Medulla oblongata (tissue), 1 donor: ENCODE data around the gene CD3E.

Experiments
- DNase-seq: peaks from one replicate; pipeline ENCODE4 v3.0.0-alpha.2; 2015; ENCODE audit errors: extremely low spot score

The CD3E gene

DNA sequence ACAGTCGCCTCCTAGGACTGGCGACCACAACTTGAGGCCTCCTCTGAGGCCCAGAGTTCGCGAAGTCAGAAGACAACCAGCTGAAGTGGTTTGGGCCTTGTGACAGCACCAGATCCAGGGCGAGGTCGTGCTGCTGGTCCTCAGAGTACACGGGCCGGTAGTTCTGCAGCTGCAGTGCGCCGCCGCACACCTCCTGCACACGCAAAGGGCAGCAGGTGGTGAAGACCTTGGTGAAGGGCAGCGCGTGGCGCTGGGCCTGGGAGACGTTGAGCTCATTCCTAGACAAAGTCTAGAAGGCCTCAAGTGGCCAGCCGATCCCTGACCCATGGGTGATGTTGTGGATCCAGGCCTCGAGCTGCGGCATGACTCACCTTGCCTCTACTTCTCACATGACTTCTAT is 18.2 kb downstream of the CD3E start:
- no peak for DNase-seq

DNA sequence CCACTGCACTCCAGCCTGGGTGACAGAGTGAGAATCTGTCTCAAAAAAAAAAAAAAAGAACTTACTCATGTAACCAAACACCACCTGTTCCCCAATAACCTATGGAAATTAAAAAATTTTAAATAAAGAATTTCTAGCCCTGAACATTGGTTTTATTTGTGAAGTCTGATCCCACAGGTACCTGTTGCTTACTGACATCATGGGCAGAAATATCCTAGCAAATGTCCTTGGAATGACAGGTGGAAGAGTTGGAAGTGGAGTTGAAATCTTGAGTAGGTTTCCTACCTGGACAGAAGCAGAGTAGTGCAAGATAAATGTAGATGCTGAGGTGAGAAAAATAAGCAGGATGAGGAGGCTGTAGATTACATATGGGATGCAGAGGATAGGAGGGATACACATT is 20.8 kb downstream of the CD3E start:
- DNase-seq, result no peak

DNA sequence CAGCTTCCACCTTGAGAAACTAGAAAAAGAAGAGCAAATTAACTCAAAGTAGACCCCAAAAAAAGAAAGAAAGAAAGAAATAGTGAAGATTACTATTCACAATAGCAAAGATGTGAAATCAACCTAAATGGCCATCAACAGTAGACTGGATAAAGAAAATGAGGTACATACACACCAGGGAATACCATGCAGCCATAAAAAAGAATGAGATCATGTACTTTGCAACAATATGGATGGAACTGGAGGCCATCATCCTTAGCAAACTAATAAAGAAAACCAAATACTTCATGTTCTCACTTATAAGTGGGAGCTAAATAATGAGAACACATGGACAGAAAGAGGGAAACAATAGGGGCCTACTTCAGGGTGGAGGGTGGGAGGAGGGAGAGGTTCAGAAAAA is 24.2 kb downstream of the CD3E start:
- DNase-seq, result no peak

DNA sequence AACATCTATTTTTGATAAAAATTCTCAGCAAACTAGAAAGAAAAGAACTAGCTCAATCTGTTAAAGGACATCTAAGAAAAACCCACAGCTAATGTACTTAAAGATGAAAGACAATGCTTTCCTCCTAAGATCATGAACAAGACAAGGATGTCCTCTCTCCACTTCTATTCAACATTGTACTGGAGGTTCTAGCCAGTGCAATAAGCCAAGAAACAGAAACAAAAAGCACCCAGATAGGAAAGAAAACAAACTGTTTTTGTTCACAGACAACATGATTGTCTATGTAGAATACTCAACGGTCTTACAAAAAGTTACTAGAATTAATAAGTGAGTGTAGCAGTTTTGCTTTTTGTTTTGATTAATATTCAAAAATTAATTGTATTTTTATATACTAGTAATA is 30.2 kb downstream of the CD3E start:
- no peak for DNase-seq

DNA sequence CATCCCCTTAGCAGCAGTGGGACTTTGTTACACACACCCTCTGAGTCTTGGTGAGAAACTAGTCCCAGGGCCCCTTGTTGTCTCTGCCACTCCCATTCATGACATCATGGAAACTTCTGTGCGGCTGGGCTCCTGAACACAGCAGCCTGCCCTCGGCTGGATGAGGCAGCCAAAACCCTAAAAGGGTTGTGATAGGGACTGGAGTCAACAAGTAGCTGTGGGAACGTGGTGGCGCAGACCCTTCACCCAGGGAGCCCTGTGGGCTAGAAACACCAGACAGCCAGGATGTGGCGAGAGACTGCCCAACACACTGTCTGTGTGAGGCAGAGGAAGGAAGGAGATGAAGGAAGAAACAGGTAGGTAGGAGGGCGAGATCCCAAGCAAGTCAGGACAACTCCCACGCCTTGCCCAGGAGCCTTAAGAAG is 34.1 kb downstream of the CD3E start:
- no peak for DNase-seq

DNA sequence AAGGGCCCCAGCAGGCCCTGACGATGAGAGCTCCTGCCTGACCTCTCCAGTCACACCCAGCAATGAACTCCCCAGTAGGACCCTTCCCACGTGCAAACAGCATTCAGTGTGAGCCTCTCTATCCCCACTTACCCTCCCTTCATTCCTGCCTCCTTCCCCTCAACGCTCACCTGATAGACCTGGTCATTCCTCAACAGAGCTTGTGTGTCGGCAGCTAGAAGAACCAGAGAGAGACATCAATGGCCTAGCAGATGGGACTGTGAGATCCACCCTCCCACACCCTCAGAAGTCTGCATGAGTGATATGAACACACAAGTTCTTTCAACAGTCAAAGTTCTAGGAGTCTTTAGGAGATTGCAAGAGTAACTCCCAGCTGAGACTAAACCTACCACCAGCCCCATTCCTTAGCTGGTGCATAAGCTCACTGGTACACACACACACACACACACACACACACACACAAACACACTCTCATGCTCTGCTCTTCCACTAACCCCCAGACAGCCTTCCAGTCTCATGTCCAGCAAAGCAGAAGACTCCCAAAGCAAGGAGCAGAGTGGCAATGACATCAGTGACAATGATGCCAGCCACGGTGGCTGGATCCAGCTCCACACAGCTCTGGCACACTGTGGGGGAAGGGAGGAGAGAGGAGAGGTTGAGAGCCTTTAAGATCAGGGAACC is 34.9 kb downstream of the CD3E start:
- no peak for DNase-seq

DNA sequence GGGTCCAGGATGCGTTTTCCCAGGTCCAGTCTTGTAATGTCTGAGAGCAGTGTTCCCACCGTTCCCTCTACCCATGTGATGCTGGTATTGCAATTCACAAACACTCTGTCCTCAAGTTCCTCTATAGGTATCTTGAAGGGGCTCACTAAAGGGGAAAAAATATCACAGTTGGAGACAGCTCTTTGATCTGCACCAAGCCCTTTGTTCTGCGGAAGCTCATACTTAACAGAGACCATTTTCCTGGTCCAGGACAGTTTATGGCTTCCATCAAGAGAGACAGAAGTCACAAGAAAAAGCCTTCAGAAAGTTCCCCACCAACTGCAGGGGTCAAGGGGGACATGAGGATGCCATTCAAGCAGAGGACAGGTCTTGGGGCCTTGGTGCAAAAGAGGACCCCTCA is 35.9 kb downstream of the CD3E start:
- no peak for DNase-seq

DNA sequence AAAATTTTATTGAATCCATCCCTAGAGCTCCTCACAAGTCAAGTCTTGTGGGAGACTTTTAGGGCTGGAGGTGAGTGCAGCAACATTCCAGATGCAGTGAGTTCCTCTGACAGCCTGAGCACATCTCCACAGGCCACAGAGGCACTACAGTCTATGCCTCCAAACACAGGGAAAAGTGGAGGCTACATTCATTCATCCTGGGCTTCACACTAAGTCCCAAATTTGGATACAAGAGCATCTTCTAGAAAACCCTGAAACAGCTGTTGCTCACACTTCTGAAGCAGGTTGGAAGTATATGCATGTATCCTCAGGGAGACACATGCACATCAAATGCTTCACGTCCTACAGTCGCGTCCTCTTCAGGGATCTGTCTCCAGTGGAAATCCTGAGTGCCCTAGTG is 36.7 kb downstream of the CD3E start:
- DNase-seq, result no peak

DNA sequence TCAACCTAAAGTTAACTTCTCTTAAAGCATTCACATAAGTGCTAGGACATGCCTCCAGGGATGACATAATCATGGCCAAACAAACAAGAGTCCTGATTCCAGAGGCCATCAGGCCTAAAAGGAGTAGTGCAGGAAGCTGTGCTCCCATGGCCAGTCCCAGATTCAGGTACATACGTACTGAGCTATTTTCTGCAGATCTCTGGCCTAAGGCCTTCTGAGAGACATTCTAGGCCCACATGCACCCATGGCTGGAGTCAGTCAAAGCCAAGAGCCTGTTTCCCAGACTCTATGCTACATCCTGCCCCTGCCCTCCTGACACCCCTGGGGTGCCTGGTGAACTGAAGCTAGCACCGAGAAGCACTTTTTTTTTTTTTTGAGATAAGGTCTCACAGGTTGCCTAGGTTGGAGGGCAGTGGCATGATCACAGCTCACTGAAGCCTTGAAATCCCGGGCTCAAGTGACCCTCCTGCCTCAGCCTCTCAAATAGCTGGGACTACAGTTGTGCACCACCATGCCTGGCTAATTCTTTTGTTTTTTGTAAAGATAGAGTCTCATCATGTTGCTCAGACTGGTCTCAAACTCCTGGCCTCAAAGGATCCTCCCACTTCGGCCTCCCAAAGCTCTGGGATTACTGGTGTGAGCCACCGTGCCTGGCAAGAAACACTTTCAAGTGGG is 37.4 kb downstream of the CD3E start:
- DNase-seq, result no peak

DNA sequence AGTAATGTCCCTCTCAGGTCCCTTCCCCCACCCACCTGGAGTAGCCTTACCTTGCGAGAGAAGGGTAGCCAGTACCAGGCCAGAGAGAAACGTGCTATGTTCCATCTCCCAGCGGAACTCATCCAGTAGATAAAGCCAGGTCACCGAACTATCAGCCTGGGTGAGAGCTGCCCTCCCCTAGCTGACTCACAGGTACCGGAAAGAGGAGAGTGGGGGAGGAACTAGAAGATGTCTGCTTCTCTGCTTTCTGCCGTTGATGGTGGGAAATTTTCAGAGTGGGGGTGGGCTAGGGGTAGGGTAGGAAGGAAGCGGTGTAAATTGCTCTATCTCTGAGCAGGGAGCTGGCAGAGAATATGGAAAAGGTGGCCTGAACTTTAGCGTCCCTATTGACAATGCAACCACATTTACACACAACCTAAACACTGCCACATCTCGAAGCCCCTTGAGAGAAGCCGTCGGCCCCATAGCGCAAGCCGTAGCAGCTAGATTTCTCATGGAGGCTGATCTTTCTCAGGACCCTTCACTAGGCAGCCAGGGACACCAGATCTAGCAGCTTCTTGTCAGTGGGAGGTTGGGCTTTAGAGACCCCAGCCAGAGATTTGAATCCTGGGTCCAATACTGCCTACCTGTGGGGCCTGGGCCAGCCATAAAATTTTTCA is 38.1 kb downstream of the CD3E start, which contains the start of gene CD3D:
CD3D (minus strand) TSS at position 203 of the 659 bp plus-strand sequence; CDS start at position 105, 98 bp downstream.
- DNase-seq, result no peak

DNA sequence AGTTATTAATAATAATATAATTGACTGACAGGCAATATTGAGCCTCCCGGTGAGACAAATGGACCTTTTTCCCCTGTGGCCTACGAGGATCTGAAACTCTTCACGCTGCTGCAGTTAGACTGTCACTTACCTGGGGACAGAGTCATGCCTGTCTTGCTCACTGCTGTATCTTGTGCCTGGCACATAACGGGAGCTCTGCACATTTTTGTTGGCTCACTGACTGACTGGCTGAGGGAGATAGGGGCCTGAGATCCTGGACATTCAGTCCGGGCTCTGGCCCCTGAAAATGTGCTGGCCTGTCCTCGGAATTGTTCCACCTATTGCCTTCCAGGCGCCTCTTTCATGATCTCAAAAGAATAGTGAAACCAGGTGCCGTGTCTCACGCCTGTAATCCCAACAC is 38.7 kb downstream of the CD3E start:
- DNase-seq, result no peak

DNA sequence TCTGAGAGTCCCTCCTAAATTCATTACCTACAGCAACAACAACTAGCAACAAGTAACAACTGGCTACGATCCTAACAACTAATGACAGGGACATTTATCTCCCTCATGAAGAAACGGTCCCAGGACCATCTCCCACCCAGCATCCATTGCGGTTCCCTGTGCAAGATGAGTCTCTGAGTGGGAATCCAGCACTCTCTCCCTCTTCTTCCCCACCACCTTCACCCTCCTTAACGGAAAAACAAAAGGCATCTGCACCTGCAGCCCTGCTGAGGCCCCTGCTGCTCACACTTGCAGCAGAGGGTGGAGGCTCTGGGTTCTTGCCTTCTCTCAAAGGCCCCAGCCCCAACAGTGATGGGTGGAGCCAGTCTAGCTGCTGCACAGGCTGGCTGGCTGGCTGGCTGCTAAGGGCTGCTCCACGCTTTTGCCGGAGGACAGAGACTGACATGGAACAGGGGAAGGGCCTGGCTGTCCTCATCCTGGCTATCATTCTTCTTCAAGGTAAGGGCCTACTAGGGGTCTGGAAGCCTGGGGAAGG is 39.5 kb downstream of the CD3E start, which contains the start of gene CD3G:
CD3G (plus strand) TSS at position 364 of the 535 bp plus-strand sequence; CDS start at position 444, 80 bp downstream.
- no peak for DNase-seq

DNA sequence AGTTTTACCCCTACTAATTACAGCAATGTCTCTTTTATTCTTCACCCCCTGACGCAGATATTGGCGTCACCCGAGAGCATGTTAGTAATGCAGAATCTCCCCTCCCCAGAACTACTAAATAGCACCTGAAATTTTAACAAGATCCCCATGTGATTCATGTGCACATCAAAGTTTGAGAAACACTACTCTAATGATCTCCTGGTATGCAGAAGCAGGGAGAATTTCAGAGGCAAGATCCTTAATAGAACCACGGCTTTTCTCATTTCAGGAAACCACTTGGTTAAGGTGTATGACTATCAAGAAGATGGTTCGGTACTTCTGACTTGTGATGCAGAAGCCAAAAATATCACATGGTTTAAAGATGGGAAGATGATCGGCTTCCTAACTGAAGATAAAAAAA is 44.9 kb downstream of the CD3E start:
- DNase-seq, result no peak

DNA sequence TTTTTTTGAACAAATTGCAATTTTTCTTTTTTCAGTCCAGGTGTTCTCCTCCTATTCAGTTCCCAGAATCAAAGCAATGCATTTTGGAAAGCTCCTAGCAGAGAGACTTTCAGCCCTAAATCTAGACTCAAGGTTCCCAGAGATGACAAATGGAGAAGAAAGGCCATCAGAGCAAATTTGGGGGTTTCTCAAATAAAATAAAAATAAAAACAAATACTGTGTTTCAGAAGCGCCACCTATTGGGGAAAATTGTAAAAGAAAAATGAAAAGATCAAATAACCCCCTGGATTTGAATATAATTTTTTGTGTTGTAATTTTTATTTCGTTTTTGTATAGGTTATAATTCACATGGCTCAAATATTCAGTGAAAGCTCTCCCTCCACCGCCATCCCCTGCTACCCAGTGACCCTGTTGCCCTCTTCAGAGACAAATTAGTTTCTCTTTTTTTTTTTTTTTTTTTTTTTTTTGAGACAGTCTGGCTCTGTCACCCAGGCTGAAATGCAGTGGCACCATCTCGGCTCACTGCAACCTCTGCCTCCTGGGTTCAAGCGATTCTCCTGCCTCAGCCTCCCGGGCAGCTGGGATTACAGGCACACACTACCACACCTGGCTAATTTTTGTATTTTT is 48.7 kb downstream of the CD3E start:
- DNase-seq, result peak; percentile 30

DNA sequence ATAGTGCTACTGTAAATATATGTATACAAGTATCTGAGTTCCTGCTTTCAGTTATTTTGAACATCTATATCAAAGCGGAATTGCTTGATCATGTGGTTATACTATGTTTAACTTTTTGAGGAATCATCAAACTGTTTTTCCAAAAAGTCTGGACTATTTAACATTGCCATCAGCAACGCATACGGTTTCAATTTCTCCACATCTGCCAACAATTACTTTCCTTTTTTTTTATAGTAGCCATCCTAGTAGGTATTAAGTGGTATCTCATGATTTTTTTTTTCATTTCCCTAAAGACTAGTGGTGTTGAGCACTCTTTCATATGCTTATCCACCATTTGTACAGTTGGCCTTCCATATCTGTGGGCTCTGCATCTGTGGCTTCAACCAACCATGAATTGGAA is 53.5 kb downstream of the CD3E start:
- no peak for DNase-seq

DNA sequence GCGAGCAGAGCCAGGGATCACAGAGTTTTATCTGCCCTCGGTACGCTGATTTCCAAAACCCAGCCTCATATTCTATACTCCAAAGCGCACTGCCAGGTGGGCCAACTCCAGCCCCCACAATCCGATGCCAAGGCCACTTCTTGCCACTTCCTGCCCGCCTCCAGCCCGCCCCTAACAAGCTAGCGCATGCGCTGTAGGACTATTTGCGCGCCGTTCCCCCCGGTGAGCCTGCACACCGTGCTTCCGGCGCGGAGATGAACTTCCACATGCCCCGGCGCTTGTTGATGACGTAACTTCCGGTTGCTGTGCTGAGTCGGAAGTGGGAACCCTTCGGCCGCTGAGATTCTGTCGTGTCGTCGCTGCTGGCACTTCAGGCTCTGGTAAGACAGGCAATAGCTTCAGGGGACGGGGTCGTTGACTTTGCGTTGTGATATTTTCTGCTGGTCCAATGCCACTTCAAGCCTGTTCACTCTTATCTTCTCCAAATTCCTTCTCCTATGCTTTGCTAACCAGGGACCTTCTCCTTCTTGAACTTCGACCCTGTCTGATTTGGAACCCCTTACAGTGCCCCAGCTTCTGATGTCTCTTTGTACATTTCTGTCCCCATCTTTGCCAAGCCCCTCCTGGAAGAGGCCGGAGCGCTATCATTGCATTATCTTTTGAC is 54.9 kb downstream of the CD3E start, which contains the start of gene UBE4A:
UBE4A (plus strand) TSS at position 306 of the 664 bp plus-strand sequence. CDS start 5,481 bp downstream, outside the sequence.
- peak; percentile 96 for DNase-seq

DNA sequence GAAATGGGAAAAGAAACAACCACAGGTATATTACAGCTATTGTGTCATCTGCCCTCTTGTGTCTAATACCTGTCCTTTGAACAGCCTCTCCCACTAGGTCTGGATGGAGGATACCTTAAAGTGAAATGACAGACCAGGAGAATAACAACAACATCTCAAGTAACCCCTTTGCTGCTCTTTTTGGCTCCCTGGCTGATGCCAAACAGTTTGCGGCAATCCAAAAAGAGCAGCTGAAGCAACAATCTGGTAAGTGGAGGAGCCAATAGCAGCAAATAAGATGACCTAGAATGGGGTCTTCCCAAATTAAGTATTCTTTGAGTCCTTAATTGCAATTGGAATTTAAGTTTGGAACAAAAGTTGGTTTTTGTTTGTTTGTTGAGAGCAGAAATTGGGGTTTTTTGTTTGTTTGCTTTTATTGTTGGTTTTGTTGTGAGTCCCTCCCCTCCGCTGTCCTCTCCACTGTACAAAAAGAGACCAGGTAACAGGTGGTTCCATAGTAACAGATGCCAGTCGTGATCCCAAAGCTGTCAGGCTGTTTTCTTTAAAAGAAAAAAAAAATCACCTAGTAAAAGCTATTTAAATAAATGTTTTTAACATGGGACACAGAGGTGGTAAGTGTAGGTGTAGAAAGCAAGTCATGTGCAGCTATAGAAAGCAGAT is 60.6 kb downstream of the CD3E start:
- DNase-seq, result no peak
